OCI-LY1 (cell line): ENCODE data around the gene SORBS2.

ENCODE experiments used
- CTCF ChIP-seq: fragments of 200-600 bp; sonication (generic), shearing (Covaris generic); IDR thresholded peaks from 2 replicates; pipeline ENCODE4 v1.5.1; 2017; ENCODE audit warnings: mild to moderate bottlenecking, antibody characterized with exemption, low read length, moderate library complexity, mixed read lengths
- EZH2 ChIP-seq: fragments of 200-600 bp; sonication (generic), shearing (Covaris generic); IDR thresholded peaks from 2 replicates; pipeline ENCODE4 v1.8.0; 2017; ENCODE audit warnings: borderline replicate concordance, mixed run types, mild to moderate bottlenecking, antibody characterized with exemption, low read length, moderate library complexity, mixed read lengths

GRCh38 chr4:185758807-185759206 is 53.2 kb downstream of the SORBS2 start:
- TF ChIP-seq CTCF (no peak), EZH2 (no peak)
